AG09309 (cell line): ENCODE results near the gene KNDC1.

ENCODE experiments used
- DNase-seq: peaks from one replicate; pipeline ENCODE4 v3.0.0-alpha.2; 2010; ENCODE audit warnings: low read depth
- H3K4me3 ChIP-seq: 2 replicates; pipeline ENCODE4 v1.5.1; 2011; ENCODE audit warnings: mild to moderate bottlenecking, low read depth, low read length, moderate library complexity; ENCODE audit not compliant: control insufficient read depth
- TF ChIP-seq, protein P1 (sequence below): IDR thresholded peaks from 2 replicates; pipeline ENCODE4 v1.5.1; 2011; ENCODE audit warnings: mild to moderate bottlenecking, low read depth, low read length, inconsistent platforms; ENCODE audit not compliant: insufficient read depth, control insufficient read depth; ENCODE audit errors: missing control alignments

KNDC1 gene

DNA sequence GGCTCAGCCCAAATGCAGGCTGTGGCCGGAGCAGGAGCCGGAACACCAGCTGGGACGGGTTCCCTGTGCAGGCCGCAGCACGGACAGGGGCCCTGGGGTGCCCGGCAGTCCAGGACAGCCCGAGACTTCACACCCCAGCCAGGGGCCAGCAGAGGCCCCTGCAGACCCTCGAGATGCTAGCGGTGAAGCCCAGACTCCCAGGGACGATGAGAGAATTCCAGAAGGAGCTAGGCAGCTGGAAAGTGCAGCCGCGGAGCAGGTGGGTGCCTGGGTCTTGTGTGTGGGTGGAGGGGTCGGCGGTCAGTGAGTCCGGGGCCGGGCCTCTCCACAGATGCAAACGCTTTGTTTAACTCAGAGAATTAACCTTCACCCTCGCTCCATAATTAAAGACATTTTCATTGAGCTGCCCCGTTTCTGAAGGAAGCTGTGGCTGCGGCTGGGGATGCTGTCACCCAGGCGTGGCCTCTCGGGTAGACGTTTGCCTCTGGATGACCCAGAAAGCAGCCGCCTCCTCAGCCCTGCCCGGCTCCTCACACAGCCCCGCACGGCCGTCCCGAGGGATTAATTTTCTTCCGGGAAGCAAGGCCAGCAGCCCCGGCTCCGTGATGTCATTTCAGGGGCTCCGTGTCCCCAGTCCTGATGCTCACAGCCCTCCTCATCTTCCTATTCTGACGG, 26.5 kb downstream of the KNDC1 start:
- no peak overlapping the region for H3K4me3 ChIP-seq
- no peak for DNase-seq
- TF ChIP-seq, protein P1, sequence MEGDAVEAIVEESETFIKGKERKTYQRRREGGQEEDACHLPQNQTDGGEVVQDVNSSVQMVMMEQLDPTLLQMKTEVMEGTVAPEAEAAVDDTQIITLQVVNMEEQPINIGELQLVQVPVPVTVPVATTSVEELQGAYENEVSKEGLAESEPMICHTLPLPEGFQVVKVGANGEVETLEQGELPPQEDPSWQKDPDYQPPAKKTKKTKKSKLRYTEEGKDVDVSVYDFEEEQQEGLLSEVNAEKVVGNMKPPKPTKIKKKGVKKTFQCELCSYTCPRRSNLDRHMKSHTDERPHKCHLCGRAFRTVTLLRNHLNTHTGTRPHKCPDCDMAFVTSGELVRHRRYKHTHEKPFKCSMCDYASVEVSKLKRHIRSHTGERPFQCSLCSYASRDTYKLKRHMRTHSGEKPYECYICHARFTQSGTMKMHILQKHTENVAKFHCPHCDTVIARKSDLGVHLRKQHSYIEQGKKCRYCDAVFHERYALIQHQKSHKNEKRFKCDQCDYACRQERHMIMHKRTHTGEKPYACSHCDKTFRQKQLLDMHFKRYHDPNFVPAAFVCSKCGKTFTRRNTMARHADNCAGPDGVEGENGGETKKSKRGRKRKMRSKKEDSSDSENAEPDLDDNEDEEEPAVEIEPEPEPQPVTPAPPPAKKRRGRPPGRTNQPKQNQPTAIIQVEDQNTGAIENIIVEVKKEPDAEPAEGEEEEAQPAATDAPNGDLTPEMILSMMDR: no peak

DNA sequence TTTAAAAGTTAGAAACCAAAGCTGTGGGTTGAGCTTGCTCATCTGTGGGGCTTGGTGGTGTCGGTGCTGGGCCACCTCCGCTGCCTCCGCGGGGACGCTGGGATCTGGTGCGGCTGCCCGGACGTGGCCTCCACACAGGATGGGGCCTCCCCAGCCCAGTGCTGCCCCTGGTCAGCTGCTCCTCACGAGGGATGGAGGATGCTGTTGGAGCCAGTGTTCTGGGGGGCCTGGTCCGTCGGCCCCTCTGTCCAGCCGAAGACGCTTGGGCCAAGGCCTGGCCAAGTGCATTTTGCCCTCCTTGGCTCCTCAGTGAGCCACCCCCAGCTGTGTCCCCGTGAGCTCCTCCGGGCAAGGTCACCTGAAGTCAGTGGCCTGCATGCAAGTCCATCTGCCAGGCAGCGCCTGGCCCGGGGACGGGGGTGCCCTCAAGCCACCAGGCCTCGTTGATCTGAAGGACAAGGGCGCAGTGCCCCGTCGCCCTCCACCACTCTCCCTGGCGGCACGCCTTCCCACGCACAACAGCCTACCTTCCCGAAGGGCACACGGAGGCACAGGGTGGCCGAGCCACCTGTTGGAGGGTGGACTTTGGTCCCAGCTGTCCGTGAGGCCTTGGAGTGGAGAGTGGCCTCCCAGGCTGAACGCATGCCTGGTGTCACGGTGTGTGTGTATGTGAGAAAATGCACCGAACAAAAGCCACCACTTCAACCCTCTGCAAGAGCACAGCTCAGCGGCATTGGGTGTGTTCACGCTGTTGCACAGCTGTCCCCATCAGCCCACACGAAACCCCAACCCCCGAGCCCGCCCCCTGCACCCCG, 27.3 kb downstream of the KNDC1 start:
- no peak for DNase-seq
- TF ChIP-seq, protein P1: no peak
- H3K4me3 ChIP-seq: no peak overlapping the region

- no peak overlapping the region for H3K4me3 ChIP-seq
- TF ChIP-seq, protein P1: no peak
- no peak for DNase-seq
Measured at GRCh38 chr10:133187906-133188681, 28.1 kb downstream of the KNDC1 start.

- TF ChIP-seq, protein P1: no peak
- no peak for DNase-seq
- no peak overlapping the region for H3K4me3 ChIP-seq
Measured at GRCh38 chr10:133189256-133189655, 29.2 kb downstream of the KNDC1 start.

DNA sequence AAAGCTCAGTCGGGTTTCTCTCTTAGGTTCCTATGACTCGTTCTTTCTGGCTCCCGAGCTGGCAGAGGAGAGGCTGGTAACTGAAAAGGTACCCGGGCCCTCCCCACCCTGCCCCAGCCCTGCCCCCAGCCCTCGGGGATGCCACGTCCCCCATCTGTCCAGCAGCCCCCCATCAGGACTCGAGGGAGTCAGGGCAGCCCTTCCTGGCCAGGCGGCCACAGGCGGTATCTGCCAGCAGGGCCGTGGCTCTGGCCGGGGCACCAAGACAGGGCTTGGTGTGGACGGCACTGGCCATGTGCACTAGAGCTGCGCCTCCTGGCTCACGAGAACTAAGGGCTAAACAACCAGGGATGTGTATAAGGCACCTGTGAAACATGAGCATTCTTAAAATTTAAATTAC, 29.7 kb downstream of the KNDC1 start:
- H3K4me3 ChIP-seq: no peak overlapping the region
- TF ChIP-seq, protein P1: no peak
- no peak for DNase-seq

DNA sequence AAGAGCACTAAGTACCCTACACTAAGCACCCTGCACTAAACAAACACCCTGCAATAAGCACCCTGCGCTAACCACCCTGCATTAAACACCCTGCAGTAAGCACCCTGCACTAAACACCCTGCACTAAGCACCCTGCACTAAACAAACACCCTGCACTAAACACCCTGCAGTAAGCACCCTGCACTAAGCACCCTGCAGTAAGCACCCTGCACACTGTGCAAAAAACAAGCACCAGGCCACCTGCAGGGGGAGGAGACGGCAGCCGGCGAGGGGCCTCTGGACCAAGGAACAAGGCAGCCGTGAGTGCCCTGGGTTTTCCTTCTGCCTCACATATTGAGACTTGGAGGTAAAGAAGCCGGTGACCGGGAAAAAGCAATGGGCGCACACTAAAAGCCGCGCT, 30.2 kb downstream of the KNDC1 start:
- TF ChIP-seq, protein P1: no peak
- DNase-seq: no peak
- no peak overlapping the region for H3K4me3 ChIP-seq
